Forelimb muscle (tissue), 1 donor: ENCODE measurements around the gene TMEM119. TPM values are rescaled to one million over a fixed set of nuclear protein-coding genes. Genes with fewer than 3 reads are reported as not detected.

Source experiments
- DNase-seq: peaks from one replicate; pipeline ENCODE4 v3.0.0-alpha.2; 2013; ENCODE audit warnings: low read depth
- polyA plus RNA-seq: library from polyadenylated mRNA; unstranded; fragments of 120-200 nt; gene quantifications from one replicate; pipeline ENCODE4 v1.2.1, GENCODE V29; 2013; ENCODE audit not compliant: insufficient read length

The TMEM119 gene
- 30.2 TPM for polyA plus RNA-seq

GRCh38 chr12:108597559-108598471 lies at the start of gene TMEM119:
Gene TMEM119 (minus strand): TSS chr12:108598084. CDS start chr12:108592383, 5,701 bp downstream.
- no peak for DNase-seq

GRCh38 chr12:108646600-108647579 lies 49.0 kb upstream of the TMEM119 start:
- DNase-seq: no peak

GRCh38 chr12:108645686-108646599 lies 48.1 kb upstream of the TMEM119 start:
- DNase-seq: no peak

- no peak for DNase-seq
Observed at GRCh38 chr12:108644811-108645120, 46.9 kb upstream of the TMEM119 start.

GRCh38 chr12:108643941-108644810 lies 46.3 kb upstream of the TMEM119 start:
- DNase-seq: no peak

- no peak for DNase-seq
Observed at GRCh38 chr12:108642899-108643654, 45.2 kb upstream of the TMEM119 start.

- DNase-seq: no peak
Observed at GRCh38 chr12:108642269-108642870, 44.5 kb upstream of the TMEM119 start.

GRCh38 chr12:108641446-108642268 lies 43.8 kb upstream of the TMEM119 start:
- no peak for DNase-seq

GRCh38 chr12:108640802-108641445 lies 43.0 kb upstream of the TMEM119 start:
- DNase-seq: no peak

GRCh38 chr12:108638997-108639822 lies 41.3 kb upstream of the TMEM119 start:
- no peak for DNase-seq

- no peak for DNase-seq
Observed at GRCh38 chr12:108638141-108638827, 40.4 kb upstream of the TMEM119 start.

GRCh38 chr12:108637222-108637971 lies 39.5 kb upstream of the TMEM119 start:
- DNase-seq: no peak

GRCh38 chr12:108635997-108636808 lies 38.3 kb upstream of the TMEM119 start:
- no peak for DNase-seq

GRCh38 chr12:108635201-108635996 lies 37.5 kb upstream of the TMEM119 start:
- DNase-seq: no peak
